ENCODE data around the gene TTLL11. TPM values are rescaled to one million over a fixed set of nuclear protein-coding genes. Genes with fewer than 3 reads are reported as not detected.
"Not testable (repeated sequence)": the region's sequence is repeated elsewhere in the genome, so short reads cannot be mapped to it uniquely, and the experiment has no call there.

The TTLL11 gene
- total RNA-seq, 6 experiments from 2014 or later, result 6.9 to 10.2 (median 8.3) TPM

- DNase-seq, result no peak
- Mint-ChIP-seq H3K4me3 (no peak overlapping the region), H3K36me3 (ENCODE audit: low read depth) (no peaks in the 10 kb centered on the region), H3K27me3 (ENCODE audit: insufficient read depth) (peaks cover 13% of the 10 kb centered on the region), H3K4me1 (ENCODE audit: low read depth) (peaks cover 9% of the 10 kb centered on the region), H3K9me3 (no peaks in the 10 kb centered on the region), H3K27ac (no peak overlapping the region)
- TF ChIP-seq CTCF (IDR thresholded peaks at IDR 0.05), result no peak
These were observed 296.0 kb downstream of the TTLL11 start for GRCh38 chr9:121797081-121797480.

- H3K9me3 Mint-ChIP-seq, H3K4me3 Mint-ChIP-seq: not testable (repeated sequence)
- peaks cover 11% of the 10 kb centered on the region for H3K27me3 Mint-ChIP-seq (ENCODE audit: insufficient read depth)
These were observed 298.8 kb downstream of the TTLL11 start for GRCh38 chr9:121794334-121794733.

GRCh38 chr9:121792476-121792875 lies 300.6 kb downstream of the TTLL11 start:
- not testable (repeated sequence) for H3K27ac Mint-ChIP-seq

More at GRCh38 chr9:121794334-121794733, 298.8 kb downstream of the TTLL11 start:
- H3K4me1 Mint-ChIP-seq (ENCODE audit: low read depth); DNase-seq; H3K27ac Mint-ChIP-seq; H3K36me3 Mint-ChIP-seq (ENCODE audit: low read depth): not testable (repeated sequence)

DNA sequence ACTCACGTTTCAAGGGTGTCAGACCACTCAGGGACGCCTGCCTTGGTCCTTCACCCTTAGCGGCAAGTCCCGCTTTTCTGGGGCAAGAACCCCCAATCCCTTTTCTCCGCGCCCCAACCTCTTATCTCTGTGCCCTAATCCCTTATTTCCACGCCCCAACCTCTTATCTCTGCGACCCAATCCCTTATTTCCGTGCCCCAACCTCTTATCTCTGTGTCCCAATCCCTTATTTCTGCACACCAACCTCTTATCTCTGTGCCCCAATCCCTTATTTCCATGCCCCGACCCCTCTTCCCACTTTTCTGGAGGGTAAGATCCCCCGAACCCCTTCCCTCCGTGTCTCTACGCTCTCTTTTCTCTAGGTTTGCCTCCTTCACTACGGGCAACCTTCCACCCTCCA lies 302.3 kb downstream of the TTLL11 start:
- Mint-ChIP-seq H3K4me1 (ENCODE audit: low read depth) (no peaks in the 10 kb centered on the region), H3K9me3 (no peaks in the 10 kb centered on the region), H3K27ac (no peak overlapping the region), H3K36me3 (ENCODE audit: low read depth) (no peaks in the 10 kb centered on the region), H3K4me3 (no peak overlapping the region), H3K27me3 (ENCODE audit: insufficient read depth) (peaks cover 15% of the 10 kb centered on the region)
- DNase-seq, result no peak
- TF ChIP-seq CTCF (IDR thresholded peaks at IDR 0.05), result no peak

More at GRCh38 chr9:121792476-121792875, 300.6 kb downstream of the TTLL11 start:
- H3K4me3 Mint-ChIP-seq; H3K4me1 Mint-ChIP-seq (ENCODE audit: low read depth); H3K9me3 Mint-ChIP-seq; DNase-seq; H3K36me3 Mint-ChIP-seq (ENCODE audit: low read depth): not testable (repeated sequence)
- peaks cover 11% of the 10 kb centered on the region for H3K27me3 Mint-ChIP-seq (ENCODE audit: insufficient read depth)

GRCh38 chr9:121788686-121789366 lies 304.3 kb downstream of the TTLL11 start:
- peaks cover 12% of the 10 kb centered on the region for H3K27me3 Mint-ChIP-seq (ENCODE audit: insufficient read depth)
- H3K4me3 Mint-ChIP-seq, result no peak overlapping the region
- no peaks in the 10 kb centered on the region for H3K36me3 Mint-ChIP-seq (ENCODE audit: low read depth)
- no peak for DNase-seq
- H3K9me3 Mint-ChIP-seq, result no peaks in the 10 kb centered on the region
- TF ChIP-seq CTCF (IDR thresholded peaks at IDR 0.05), result no peak
- no peak overlapping the region for H3K27ac Mint-ChIP-seq
- H3K4me1 Mint-ChIP-seq (ENCODE audit: low read depth), result no peaks in the 10 kb centered on the region

GRCh38 chr9:121786998-121787422 lies 306.1 kb downstream of the TTLL11 start:
- peaks cover 9% of the 10 kb centered on the region for H3K27me3 Mint-ChIP-seq (ENCODE audit: insufficient read depth)
- no peaks in the 10 kb centered on the region; the same call in 1 of the 2 replicates for H3K36me3 Mint-ChIP-seq (ENCODE audit: low read depth)
- no peak overlapping the region for H3K4me3 Mint-ChIP-seq
- DNase-seq, result no peak
- no peak overlapping the region for H3K27ac Mint-ChIP-seq
- H3K9me3 Mint-ChIP-seq, result no peaks in the 10 kb centered on the region
- H3K4me1 Mint-ChIP-seq (ENCODE audit: low read depth), result no peaks in the 10 kb centered on the region
- TF ChIP-seq CTCF (IDR thresholded peaks at IDR 0.05), result no peak
